Keratinocyte (primary cell): ENCODE data around the gene KRTAP5-8. TPM values are rescaled to one million over a fixed set of nuclear protein-coding genes. Genes with fewer than 3 reads are reported as not detected.

ENCODE experiments used
- polyA plus RNA-seq, 5 experiments: library from polyadenylated mRNA; depleted of rRNA in 3 of 5; stranded (reverse) in 3 of 5; stranded (forward) in 1 of 5; unstranded in 1 of 5; fragments of >200 nt; gene quantifications; 1 replicate in 1 of 5; 2 replicates in 3 of 5; 3 replicates in 1 of 5; pipeline versions ENCODE4 v1.2.1 to v1.2.3, GENCODE V29; 2011 to 2012; ENCODE audit warnings: missing spikeins in 2 of 5, low read depth in 1 of 5, low replicate concordance in 1 of 5
- small RNA-seq, 3 experiments: library from RNA; depleted of rRNA; stranded (forward); fragments of <200 nt; gene quantifications; one replicate each; pipeline ENCODE3, GENCODE V24; 2012; ENCODE audit warnings: low read depth in 3 of 3, low replicate concordance in 1 of 3; ENCODE audit not compliant: insufficient read length in 3 of 3

Gene KRTAP5-8
- polyA plus RNA-seq, 1 donor (not counting 4 experiments of a cell fraction or from before 2014, with no cell fraction given) = not detected

Small RNA genes lying within 50 kb of the gene (small RNA-seq; reads per million reads assigned to genes)
- 0 reads per million in 3 experiments for gene AP000867.1
- gene KRTAP5-14P = 0 reads per million in 3 experiments

Other genes with a start within 250 kb of the KRTAP5-8 start
- 128 to 157 TPM (median 143 TPM) in 3 replicates for gene DHCR7, start 89.6 kb upstream of the KRTAP5-8 start, polyA plus RNA-seq
- gene NADSYN1, start 84.8 kb upstream of the KRTAP5-8 start, polyA plus RNA-seq = 37.5 to 82.2 TPM (median 51.5 TPM) in 3 replicates
- gene KRTAP5-7, start 10.8 kb upstream of the KRTAP5-8 start, polyA plus RNA-seq = 0.03 to 0.05 TPM in 2 of 3 replicates, not detected in the other
- 0.05 to 0.12 TPM in 2 of 3 replicates, not detected in the other for gene KRTAP5-9, start 10.4 kb downstream of the KRTAP5-8 start, polyA plus RNA-seq
- gene KRTAP5-10, start 27.5 kb downstream of the KRTAP5-8 start, polyA plus RNA-seq = not detected in 3 replicates
- gene KRTAP5-11, start 44.9 kb downstream of the KRTAP5-8 start, polyA plus RNA-seq = not detected in 3 replicates